Stimulated activated CD4-positive, alpha-beta T cell treated with anti-CD3 and anti-CD28 coated beads, Interleukin-4, amount 100 ng/mL, for 48 hours (primary cell): ENCODE results near the gene PCCA.
"Not testable (repeated sequence)": the region's sequence is repeated elsewhere in the genome, so short reads cannot be mapped to it uniquely, and the experiment has no call there.

ENCODE experiments used
- DNase-seq, 2 donors: peaks; one replicate each; pipeline ENCODE4 v3.0.0-alpha.2; 2020; ENCODE audit warnings: low read depth in 2 of 2

Gene PCCA

DNA sequence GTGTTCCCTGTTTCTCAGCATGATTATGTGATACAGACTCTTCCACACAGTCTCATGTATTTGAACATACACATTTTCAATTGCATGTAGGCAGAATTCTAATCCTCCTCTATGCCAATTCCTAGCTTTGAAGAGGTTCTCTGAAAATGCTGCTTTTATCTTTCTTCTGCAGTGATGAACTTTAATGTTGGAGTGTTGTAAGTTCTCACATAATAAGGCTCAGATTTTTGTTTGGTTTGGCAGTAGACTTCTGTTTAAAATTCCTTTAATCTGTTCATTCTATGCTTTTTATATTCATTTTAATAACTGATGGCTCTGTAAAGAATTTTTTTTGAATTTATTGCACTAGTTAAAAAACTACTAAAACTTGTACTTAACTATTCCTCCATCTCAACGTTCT lies 273.9 kb downstream of the PCCA start:
- DNase-seq, result no peak

DNA sequence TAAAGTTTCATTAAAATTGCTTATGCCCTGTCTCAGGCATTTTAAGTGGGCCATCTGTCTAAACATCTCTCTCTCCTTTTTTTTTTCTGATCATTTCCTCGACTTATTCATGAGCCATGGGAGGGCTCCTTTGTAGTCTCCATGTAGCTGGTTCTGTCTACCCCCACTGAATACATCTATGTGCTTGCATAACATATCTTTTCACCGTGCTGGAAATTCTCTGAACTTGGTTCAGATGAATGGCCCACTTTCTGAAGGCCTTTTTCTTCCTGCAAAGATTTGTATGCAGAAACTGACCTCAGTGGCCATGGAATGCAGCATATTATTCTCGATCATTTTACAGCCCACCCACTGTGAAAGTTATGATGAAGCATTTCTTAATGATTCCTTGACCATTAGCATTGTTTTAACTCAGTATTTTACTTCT lies 274.4 kb downstream of the PCCA start:
- no peak for DNase-seq

DNA sequence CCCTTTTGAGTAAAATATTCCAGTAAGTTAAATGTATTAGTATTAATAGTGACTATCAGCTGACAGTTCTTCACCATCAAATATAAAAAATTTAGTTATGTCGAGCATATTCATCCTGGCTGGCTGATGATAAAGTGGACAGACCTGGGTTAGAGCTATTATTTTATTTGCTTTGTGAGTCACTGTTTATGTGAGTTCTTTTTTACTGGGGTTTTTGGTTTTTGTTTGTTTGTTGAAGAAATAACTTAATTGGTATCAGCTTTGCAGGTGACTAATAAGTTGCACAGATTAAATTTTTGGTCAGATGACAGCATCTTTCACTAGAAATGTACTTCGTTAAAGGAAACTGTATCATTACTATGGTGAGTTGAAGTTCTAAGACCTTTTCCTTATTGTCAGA lies 275.0 kb downstream of the PCCA start:
- no peak for DNase-seq

DNA sequence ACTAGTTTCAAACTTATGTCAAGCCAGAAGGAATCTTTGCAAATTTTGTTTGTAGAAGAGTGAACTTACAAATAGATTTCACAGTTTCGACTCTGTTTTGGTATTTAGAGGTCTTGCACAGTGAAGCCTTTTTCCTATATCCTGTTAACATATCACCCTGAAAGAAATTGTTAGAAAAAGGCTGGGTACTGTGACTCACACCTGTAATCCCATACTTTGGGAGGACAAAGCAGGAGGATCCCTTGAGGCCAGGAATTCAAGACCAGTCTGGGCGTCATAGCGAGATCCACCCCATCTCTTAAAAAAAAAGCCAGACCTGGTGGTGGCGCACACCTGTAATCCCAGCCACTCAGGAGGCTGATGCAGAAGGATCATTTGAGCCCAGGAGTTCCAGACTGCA lies 275.7 kb downstream of the PCCA start:
- no peak for DNase-seq

DNA sequence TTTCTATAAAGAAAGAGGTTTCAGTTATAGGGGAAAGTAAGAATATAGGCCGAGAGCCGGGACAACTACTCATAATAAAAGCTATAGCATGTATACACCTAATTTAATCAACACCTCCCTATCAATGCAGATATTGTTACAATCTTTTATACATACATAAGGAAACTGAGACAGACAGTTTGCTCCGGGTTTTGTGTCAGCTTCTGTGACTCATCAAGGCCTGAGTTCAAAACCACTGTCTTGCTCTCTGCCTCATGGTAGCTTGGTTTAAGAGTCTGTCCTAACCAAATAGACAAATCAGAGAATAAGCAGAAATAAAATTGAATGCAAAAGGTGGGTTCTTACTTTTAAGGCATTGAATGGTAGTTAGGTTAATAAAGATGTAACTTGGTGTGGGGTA lies 276.8 kb downstream of the PCCA start:
- no peak for DNase-seq

DNA sequence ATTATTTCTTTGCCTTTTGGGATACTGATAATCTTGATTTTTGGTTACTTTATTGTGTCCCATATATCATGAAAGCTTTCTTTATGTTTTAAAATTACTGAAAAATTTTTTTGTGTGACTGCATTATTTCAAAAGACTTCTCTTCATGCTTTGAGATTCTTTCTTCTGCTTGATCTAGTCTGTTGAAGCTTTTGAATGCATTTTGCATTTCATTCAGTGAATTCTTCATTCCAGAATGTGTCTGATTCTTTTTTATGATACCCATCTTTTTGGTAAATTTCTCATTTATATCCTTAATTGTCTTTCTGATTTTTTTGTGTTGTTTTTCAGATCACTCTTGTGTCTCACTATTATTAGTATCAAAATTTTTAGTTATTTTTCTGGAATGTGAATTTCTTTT lies 289.6 kb downstream of the PCCA start:
- no peak for DNase-seq

DNA sequence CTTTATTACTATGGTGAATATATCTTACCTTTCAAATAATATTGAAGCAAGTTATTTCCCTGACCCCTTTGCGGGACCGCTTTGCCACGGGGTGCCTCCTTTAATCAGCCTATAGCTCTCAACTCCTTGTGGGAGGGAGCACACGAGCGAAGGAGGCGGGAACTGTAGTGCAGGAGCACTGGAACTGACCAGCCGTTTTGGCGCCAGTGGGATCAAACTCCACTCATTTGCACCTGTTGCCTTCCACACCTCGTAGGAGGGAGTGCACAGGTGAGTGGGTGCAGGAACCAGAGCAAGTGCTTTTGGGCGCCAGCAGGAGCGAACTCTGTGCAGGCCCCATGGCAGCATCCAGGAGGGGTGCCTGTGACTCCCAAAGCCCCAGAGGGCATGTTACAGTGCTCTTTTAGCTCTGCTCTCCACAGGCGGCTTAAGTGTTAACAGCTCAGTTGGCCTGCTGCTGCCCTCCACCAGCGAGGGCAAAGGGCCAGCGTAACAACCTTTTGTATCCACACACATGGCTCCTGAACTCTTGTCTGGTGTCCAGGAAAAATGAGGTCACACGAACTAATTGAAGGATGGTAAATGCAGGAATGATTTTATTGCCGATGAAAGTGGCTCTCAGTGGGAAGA lies 292.8 kb downstream of the PCCA start:
- DNase-seq, result no peak

DNA sequence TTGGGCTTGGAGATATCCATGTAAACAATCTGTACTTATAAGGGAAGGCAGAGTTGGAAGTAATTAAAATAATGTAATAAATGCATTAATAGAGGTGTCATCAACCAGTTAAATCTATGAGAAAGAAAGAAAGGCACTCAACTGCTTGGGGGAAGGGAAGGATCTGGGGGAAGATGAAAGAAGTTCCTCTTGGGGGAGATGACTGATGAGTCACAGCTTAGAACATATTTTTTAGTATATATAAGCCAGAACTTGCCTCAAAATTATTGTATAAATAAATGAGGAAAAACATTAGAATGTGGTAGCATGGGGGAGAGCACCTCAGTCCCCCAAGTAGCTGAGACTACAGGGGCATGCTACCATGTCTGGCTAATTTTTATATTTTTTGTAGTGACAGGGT lies 293.9 kb downstream of the PCCA start:
- DNase-seq, result no peak

DNA sequence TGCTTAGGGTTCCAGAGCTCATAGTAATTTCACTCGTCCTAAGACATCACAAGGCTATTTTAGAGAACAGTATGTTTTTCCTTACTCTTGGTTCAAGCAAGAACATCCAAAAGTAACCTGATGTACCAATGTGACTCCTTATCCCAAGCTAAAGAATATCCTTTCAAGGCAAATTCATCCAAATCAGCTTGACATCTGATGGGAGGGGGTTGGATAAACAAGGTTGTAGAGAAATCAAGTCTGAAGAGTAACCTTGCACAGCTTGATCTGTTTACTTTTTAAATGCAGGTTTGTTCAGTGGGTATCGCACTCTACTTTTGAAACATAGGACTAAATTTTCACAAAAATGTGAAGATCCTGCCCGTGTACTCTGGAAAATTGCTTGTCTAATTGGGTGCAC lies 298.5 kb downstream of the PCCA start:
- no peak for DNase-seq

DNA sequence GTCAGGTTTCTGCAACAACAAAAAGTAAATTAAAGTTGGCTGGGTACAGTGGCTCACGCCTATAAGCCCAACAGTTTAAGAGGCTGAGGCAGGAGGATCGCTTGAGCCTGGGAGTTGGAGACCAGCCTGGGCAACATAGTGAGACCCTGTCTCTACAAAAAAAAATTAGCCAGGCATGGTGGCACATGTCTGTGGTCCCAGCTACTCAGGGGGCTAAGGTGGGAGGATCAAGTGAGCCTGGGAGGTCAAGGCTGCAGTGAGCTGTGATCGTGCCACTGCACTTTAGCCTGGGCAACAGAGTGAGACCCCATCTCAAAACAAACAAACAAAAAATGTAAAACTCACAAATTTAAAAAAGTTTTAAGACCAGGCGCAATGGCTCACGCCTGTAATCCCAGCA lies 299.3 kb downstream of the PCCA start:
- not testable (repeated sequence) for DNase-seq

DNA sequence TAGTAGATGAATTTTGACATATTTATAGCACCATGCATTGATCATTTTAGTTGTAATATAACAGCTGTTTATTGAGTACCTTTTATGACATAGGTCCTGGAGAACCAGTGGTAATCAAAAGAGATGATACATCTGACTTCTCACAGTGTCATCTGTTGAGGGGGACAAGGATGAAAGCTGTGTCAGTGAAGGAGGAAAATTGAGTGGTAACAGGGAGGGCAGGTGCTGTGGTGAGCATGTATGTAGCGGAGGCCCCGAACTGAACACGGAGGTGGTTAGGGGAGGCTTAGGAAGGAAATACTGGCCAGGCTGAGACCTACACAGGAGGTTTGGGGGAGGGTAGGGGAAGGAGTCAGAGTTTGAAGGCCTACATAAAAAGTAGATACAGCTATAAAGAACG lies 300.0 kb downstream of the PCCA start:
- no peak for DNase-seq

DNA sequence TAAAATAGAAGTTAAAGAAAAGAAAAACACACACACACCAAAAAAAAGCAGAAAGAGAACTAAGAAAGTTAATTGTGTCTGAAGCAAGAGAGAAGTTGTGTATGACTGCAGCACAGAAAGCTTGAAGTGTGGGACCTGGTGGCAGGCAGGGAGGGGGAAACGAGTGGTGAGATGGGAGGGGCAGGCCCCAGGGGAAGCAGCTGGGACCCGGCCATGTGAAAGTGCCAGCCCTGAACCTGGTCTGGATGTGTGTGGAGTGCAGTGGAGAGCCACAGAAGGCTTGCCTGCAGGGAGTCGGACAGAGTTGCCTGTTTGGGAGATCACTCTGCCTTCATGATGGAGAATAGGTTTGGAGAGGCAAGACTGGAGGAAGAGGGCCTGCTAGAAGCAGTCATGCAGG lies 300.7 kb downstream of the PCCA start:
- no peak for DNase-seq

DNA sequence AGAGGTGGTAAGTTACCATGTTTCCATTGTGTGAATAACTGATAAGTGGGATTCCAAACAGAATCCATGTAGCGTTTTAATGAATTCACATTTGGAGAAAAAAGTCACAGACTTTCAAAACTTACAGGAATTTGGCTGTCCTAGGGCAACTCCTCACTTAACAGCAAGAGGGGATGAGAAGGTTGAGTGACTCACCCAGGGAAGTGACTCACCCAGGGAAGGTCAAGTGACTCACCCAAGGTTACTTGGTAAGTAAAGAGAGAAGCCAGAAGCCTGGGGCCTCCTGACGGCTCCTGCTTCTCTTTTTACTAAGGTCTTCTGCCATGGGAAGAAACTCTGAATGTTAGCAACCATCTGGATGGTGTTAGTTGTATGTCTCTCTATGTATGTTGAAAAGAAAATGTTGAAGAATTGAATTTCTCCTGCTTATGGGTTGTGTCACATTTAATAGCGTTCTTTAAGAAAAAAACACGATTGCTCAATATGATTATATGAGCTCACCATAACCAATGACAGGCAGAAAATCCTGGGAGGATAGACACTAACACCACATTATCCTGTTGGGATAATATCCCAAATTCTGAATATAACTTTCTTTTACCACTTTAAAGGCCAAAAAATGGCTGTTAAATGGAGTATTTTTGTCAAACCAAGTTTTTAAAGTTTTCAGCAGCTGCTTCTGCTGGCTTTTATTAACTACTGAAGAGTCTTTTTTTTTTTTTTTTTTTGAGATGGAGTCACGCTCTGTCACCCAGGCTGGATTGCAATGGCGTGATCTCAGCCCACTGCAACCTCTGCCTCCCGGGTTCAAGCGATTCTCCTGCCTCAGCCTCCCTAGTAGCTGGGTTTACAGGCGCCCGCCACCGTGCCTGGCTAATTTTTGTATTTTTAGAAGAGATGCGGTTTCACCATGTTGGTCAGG lies 304.1 kb downstream of the PCCA start:
- peak; percentile 37 to 57 for DNase-seq

DNA sequence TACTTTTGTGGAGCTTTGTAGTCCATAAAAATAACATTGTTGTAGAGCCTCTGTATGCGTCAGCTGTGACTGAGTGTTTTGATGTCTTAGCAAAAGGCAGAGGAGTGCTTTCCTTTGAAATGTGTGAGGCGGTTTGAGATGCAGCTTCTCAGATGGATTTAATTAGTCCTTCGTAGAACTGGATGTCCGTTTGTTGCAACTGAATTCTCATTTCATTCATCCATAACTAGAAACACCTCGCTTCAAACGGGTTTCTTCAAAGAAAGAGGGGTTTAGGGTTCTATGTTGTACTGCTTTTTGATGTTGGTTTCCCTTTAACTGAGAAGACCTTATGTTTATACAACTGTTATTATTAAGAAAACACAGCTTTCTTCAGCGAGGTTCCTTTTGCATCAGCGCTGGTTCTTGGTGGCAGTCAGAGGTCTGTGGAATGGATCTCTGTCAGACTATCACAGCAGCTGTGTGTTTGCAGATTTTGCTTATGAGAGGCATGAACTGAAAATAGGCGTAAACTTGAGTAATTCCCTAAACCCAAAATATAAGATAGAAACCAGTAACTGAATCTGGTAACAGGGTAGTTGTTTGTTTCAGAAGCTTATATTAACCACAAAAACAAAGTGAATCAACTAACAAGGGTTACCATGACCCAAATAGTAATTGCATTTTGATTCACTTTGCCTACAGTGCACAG lies 305.3 kb downstream of the PCCA start:
- DNase-seq, result peak in 1 of 2 donors; percentile 1

DNA sequence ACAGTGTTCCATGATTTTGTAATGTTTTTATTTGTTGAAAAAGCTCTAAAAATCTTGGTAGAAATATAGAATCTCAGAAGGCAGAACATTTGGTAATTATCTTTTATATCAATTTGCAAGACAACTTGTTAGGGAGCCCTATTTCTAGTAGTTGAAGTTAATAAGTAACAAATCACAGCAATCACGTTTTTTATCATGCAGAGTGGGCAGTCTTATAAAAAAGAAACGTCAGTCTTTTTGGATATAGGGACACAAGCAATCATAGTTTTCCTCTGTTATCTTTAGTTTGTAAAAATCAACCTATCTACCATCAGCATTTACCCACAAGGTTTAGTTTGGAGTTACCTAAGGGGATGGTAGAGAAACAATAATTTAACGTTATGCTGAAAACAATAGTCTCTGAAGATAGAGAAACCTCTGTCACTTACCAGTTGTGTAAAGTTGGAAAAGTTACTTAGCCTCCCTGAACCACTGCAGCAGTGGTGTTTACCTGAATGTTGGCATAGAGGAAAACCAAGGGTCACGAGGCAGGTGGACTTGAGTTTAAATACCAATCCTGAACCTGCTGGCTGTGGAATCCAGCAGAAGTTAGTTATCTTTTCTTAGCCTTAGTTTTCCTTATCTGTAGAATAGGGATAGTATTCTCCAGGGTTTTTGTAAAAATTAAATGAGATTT lies 306.9 kb downstream of the PCCA start:
- DNase-seq, result no peak

DNA sequence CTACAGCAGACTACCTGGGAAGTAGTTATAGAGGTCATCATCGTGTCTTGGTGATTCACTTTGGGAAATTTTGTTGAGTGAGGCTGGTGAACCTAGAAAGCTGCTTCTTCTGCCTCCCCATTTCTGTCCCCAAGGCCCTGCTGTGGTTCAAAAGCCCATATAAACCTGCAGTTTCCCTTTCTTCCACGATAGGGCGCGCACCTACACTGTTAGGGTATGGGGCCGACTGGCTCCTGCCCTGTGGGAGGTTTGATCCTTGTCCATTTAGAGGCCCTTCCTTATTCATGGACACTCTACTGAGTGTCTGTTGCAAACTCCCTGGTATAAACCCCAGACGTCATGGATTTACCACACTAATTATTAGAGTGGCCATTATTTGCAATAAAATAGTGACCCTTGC lies 307.9 kb downstream of the PCCA start:
- no peak for DNase-seq

DNA sequence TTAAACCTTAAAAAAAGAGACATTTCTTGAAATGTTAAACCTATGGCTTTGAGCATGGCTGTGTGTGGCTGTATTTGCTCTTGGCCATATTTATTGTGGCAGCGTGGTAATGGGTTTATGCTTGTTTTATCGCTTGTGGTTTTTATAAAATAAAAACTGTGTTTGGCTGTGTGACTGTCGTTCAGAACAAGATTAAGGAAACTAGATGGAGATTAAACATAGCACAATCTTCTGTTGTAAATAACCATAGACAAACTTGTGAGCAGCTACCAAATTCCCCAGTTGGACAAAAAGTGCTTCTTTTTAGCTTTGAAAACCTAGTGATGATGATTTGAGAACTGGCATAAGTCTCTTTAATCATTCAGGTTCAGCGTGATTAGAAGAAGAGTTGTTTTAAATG lies 308.7 kb downstream of the PCCA start:
- no peak for DNase-seq

DNA sequence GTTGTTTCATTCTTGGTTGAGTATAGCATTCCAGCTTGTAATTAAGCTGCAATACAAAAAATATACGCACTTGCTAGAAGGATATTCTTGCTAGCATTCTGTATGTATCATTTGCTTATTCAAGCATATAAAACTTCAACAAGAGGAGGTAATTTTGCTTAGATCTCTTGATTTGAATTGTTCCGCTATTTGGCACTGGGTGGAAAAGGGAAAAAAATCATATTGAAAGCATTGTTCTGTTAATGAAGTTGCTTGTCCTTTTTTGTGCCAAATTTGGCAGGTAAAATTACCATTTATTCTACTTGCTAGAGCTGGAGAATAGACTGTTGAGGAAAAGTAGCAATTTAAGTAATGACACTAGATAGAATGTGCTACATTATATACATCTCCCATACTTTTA lies 309.5 kb downstream of the PCCA start:
- DNase-seq, result no peak

DNA sequence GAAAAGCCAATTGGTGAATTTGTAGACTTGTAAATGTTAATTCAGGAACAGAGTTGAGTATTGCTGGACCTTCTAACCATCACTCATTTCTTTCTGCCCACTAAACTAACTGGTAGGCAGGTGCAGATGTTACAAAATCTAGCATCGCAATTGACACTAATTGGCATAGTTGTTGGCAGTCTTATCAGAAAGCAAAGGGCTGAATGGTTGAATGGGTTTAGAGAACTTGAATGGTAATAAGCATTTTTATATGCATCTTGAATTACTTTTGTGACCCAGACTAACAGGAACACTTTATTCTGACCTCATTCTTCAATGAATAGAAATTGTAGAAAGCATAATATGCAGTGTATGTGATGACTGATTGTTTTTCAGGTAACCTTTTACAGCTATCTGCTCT lies 310.6 kb downstream of the PCCA start:
- DNase-seq, result no peak

DNA sequence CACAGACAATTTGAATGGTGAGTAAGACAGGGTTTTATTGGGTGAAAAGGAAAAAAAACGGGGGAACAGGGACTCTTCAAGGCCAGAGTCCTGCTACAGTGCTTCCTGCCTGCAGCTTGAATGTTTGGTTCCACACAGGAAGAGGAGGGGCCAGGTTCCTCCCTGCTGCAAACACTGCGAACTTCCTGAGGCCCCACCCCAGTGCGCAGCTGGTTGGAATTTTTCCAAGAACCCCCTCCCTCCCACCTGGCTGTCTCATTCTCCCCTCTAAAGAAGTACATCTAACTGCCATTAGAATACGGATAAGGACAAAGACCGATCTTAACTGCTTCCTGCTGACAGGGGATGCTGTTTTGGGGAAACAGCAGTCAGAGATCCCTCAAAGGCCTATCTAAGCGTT lies 314.8 kb downstream of the PCCA start:
- no peak for DNase-seq

DNA sequence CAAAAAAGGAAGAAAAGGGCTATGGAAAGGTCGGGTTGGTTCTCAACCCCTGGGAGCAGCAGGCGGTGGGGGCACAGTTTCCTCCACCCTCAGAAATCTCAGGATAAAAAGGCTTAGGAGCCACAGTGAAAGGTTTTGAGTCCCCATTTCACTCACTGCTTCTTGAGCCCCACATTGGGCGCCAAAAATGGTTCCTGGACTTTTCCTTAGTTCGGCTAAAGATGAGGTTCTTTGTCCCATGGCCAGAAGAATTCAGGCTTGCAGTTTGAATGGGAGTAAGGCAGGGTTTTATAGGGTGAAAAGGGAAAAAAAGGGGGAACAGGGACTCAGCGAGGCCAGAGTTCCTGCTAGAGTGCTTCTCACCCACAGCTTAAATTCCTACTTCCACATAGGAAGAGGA lies 320.2 kb downstream of the PCCA start:
- no peak for DNase-seq

DNA sequence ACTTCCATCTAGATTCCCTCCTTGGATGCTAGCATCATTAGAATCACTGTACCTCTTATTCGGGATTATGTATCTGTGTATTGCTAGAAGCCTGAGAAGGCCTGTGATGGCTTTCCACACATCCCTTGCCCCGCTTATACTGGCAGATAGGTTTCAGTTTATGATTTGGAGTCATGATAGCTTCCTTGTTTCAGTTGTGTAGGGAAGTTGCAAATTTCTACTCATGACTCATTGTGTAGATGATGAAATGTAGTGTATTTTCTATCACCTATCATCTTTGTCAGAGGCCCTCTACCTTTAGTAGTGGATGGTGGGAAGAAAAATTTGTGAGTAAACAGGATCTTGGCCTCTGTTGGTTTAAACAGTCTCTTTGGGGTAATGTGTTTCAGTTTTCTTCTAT lies 334.5 kb downstream of the PCCA start:
- no peak for DNase-seq
